Osteoblast (primary cell): ENCODE data around the gene RAB6D. TPM values are rescaled to one million over a fixed set of nuclear protein-coding genes. Genes with fewer than 3 reads are reported as not detected.
"Not testable (repeated sequence)": the region's sequence is repeated elsewhere in the genome, so short reads cannot be mapped to it uniquely, and the experiment has no call there.

Source experiments
- DNase-seq: peaks from one replicate; pipeline ENCODE4 v3.0.0; 2011; ENCODE audit warnings: low spot score, mixed read lengths; ENCODE audit not compliant: insufficient read length; ENCODE audit errors: missing footprints
- H2AFZ ChIP-seq: 2 replicates; pipeline ENCODE4 v1.6.0; 2011; ENCODE audit warnings: mild to moderate bottlenecking, low read length
- H3K27ac ChIP-seq: 2 replicates; pipeline ENCODE4 v1.5.1; 2011; ENCODE audit warnings: mild to moderate bottlenecking, low read depth, low read length, moderate library complexity
- H3K27me3 ChIP-seq: 2 replicates; pipeline ENCODE4 v1.6.0; 2012; ENCODE audit warnings: mild to moderate bottlenecking, control low read depth, inconsistent platforms, low read length, moderate library complexity; ENCODE audit not compliant: insufficient read depth
- H3K36me3 ChIP-seq: 2 replicates; pipeline ENCODE4 v1.5.1; 2011; ENCODE audit warnings: mild to moderate bottlenecking, low read length, control low read depth, moderate library complexity; ENCODE audit not compliant: insufficient read depth
- H3K4me1 ChIP-seq: 2 replicates; pipeline ENCODE4 v1.5.1; 2011; ENCODE audit warnings: mild to moderate bottlenecking, low read length, control low read depth, moderate library complexity; ENCODE audit not compliant: insufficient read depth
- H3K4me2 ChIP-seq: 2 replicates; pipeline ENCODE4 v1.6.0; 2011; ENCODE audit warnings: mild to moderate bottlenecking, low read length; ENCODE audit not compliant: insufficient read depth
- H3K4me3 ChIP-seq: fragments of 200-600 bp; sonication (generic); 3 replicates; pipeline ENCODE4 v1.5.1; 2012; ENCODE audit warnings: mild to moderate bottlenecking, low read length, inconsistent platforms; ENCODE audit not compliant: insufficient read depth
- H3K79me2 ChIP-seq: 2 replicates; pipeline ENCODE4 v1.6.0; 2012; ENCODE audit warnings: mild to moderate bottlenecking, low read length, control low read depth, inconsistent platforms; ENCODE audit not compliant: insufficient read depth
- H3K9me3 ChIP-seq: 2 replicates; pipeline ENCODE4 v1.5.1; 2011; ENCODE audit warnings: low read depth, low read length, control low read depth
- H4K20me1 ChIP-seq: 2 replicates; pipeline ENCODE4 v1.6.0; 2012; ENCODE audit warnings: mild to moderate bottlenecking, low read length, control low read depth; ENCODE audit not compliant: insufficient read depth
- total RNA-seq: library from RNA; depleted of rRNA; stranded (reverse); fragments of >200 nt; gene quantifications from 2 replicates; pipeline ENCODE4 v1.2.3, GENCODE V29; 2012
- TF ChIP-seq, protein P1 (sequence below): IDR thresholded peaks from 2 replicates; pipeline ENCODE4 v1.5.1; 2011; ENCODE audit warnings: mild to moderate bottlenecking, low read depth, low read length, moderate library complexity; ENCODE audit errors: extremely low read depth

The RAB6D gene
- total RNA-seq, 1 donor, result not detected

DNA sequence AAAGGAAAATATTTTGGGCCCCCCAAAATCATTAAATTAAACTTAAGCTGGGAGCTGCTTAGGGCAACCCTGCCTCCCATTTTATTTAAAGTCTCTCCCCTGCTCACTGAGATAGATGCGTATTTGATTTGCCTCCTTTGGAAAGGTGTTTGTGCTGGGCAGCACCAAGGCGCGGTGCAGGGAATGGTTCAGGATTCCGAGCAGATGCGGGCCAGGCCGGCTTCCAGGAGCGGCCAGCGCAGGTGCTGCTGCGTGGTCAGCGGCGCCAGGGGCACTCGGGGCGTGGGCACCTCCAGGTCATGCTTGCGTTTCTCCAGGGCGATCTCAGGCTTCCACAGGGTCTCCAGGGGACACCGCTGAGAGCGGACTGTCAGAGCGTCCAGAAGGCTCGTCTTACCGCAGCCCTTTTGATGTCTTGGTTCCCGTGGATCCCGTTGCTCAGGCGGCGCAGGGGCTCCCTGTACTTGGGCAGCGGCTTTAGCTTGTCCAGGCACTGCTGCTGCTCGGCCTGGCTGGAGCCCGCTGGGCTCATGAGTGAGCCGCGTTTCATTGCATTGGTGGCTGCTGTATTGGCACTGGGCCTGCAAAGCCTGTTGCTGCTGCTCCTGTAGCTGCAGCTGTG lies 31.2 kb upstream of the RAB6D start:
- H2AFZ ChIP-seq, H3K36me3 ChIP-seq, H3K27me3 ChIP-seq, H4K20me1 ChIP-seq, H3K79me2 ChIP-seq, H3K27ac ChIP-seq, H3K4me1 ChIP-seq, H3K9me3 ChIP-seq: not testable (repeated sequence)
- H3K4me3 ChIP-seq, result peak overlapping the region; percentile 40
- peak overlapping the region; percentile 36 for H3K4me2 ChIP-seq
- peak; percentile 29 for DNase-seq

DNA sequence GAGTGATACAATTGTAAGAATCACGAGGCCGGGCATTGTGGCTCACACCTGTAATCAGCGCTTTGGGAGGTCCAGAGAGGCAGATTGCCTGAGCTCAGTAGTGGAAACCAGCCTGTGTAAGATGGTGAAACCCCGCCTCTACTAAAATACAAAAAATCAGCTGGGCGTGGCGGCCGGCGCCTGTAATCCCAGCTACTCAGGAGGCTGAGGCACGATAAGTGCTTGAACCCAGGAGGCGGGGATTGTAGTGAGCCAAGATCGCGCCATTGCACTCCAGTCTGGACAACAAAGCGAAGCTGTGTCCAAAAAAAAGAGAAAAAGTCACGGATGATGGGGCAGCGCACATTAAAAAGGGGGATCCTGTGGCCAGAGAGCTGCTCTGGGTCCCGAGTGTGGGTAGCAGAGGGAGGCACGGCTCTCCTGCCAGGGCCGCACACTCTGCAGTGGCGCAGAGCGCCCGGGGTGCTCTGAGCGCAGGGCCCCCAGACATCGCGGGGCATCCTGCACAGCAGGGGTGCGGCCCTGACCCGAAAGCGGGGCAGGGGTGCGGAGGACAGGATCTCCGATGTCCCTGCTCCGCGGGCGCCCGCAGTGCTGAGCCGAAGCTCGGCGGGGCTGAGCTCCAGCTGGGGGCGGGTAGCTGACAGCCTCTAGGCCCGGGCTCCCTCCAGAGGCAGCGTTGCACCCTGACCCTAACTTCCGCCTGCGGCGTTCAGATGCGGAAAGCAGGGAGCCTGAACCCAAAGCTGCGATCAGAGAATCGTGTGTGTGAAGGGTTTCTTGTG lies 30.4 kb upstream of the RAB6D start:
- peak overlapping the region; percentile 28 for H3K4me3 ChIP-seq
- H3K79me2 ChIP-seq, result no peaks in the 10 kb centered on the region
- no peaks in the 10 kb centered on the region for H3K27me3 ChIP-seq
- H3K4me1 ChIP-seq, result no peaks in the 10 kb centered on the region
- H3K4me2 ChIP-seq, result peak overlapping the region; percentile 36
- TF ChIP-seq, protein P1, sequence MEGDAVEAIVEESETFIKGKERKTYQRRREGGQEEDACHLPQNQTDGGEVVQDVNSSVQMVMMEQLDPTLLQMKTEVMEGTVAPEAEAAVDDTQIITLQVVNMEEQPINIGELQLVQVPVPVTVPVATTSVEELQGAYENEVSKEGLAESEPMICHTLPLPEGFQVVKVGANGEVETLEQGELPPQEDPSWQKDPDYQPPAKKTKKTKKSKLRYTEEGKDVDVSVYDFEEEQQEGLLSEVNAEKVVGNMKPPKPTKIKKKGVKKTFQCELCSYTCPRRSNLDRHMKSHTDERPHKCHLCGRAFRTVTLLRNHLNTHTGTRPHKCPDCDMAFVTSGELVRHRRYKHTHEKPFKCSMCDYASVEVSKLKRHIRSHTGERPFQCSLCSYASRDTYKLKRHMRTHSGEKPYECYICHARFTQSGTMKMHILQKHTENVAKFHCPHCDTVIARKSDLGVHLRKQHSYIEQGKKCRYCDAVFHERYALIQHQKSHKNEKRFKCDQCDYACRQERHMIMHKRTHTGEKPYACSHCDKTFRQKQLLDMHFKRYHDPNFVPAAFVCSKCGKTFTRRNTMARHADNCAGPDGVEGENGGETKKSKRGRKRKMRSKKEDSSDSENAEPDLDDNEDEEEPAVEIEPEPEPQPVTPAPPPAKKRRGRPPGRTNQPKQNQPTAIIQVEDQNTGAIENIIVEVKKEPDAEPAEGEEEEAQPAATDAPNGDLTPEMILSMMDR, result no peak
- no peak overlapping the region for H2AFZ ChIP-seq
- H3K27ac ChIP-seq, result no peak overlapping the region
- H4K20me1 ChIP-seq, result no peaks in the 10 kb centered on the region
- H3K36me3 ChIP-seq, result no peaks in the 10 kb centered on the region
- DNase-seq, result peak; percentile 54
- H3K9me3 ChIP-seq, result no peaks in the 10 kb centered on the region

DNA sequence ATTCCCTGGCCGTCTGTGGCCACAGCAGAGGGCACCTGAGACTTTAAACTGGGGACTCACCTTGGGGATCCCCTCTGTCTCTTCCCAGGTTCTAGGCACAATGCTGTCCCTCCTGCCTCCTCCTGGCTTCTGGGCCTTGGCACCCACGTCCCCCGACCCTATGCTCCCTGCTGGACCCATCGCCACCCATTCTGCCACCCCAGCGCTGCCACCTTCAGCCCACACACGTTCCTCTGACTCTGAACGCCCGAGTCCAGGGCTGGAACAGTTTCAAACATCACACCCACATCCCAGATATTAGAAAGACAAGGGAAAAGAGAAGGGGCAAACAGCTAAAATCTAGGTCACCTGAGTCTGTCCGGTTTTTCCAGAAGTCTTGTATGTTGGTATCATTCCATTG lies 28.0 kb upstream of the RAB6D start:
- not testable (repeated sequence) for H3K36me3 ChIP-seq, H4K20me1 ChIP-seq, H3K27ac ChIP-seq, H3K27me3 ChIP-seq, H3K79me2 ChIP-seq, H2AFZ ChIP-seq, H3K4me3 ChIP-seq, H3K9me3 ChIP-seq, H3K4me1 ChIP-seq, H3K4me2 ChIP-seq
- peak; percentile 56 for DNase-seq

DNA sequence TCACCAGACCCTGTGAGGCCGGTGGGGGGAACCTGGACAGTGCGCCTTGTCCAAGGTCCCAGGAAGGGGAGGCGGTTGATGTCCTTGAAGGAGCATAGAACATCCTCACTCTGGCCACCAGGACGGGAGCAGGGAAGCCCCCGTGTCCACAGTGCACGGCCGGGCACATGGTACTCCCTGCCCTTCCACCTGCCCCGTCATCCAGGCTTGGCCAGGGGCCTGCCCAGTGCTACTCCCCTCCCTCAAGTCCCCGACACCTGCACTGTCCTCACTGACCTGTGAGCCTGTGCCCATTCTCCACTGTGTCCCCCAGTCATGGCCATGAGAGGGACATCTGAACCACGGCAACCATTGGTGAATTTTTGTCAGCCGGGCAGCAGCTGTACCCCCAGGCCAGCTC lies 27.5 kb upstream of the RAB6D start:
- not testable (repeated sequence) for H3K27ac ChIP-seq, H3K4me3 ChIP-seq, H3K79me2 ChIP-seq, H2AFZ ChIP-seq, H4K20me1 ChIP-seq, H3K4me1 ChIP-seq, DNase-seq, H3K4me2 ChIP-seq, H3K9me3 ChIP-seq, H3K27me3 ChIP-seq, H3K36me3 ChIP-seq

DNA sequence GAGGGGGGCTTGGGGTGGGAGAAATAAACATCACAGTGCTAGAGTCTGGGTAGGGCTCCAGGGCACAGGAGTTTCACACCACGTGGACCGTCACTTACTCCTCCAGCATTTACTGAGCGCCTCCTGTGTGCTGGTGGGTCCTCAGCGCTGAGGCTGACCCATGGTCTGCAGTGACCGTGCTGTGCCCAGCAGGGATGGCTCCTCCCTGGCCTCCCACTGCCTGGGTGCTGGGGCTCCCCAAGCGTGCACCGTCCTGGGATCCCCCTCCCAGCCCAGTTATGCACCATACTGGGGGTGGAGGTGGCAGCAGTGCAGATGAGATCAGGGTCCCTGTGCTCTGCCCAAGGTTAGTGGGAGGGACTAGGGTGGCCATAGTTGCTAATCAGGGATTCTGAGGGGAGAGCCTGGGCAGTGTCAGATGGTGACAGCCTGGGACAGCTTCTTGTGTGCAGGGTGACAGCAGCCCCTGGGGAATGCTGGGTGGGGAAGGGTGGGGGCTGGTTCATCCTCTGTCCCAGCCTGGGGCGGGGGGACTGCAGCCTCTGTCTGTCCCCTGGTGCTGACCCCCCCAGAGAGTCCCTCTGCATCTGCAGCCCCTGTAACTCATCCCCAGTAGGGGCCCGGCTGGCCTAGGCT lies 26.6 kb upstream of the RAB6D start:
- not testable (repeated sequence) for H3K9me3 ChIP-seq, DNase-seq, H3K4me2 ChIP-seq, H3K27ac ChIP-seq, H3K79me2 ChIP-seq, H2AFZ ChIP-seq, H4K20me1 ChIP-seq, H3K27me3 ChIP-seq, H3K4me3 ChIP-seq, H3K4me1 ChIP-seq, H3K36me3 ChIP-seq
